B cell (primary cell): ENCODE results near the gene IFNAR2. TPM values are rescaled to one million over a fixed set of nuclear protein-coding genes. Genes with fewer than 3 reads are reported as not detected.

Experiments
- ATAC-seq: fragments of 200-7000 bp; cut with Tn5 transposase; one replicate; pipeline ENCODE4 v1.10.0; 2021; ENCODE audit warnings: low read depth, mild to moderate bottlenecking, moderate number of reproducible peaks, moderate library complexity
- CTCF ChIA-PET: fragments of 350-600 bp; sonication (Branson Sonifier 250); formaldehyde crosslinking; loops from one replicate; lab custom pipeline; 2021; ENCODE audit warnings: antibody characterized with exemption, inconsistent platforms; lab: Charles Lee
- POLR2A ChIA-PET: fragments of 350-600 bp; sonication (Branson Sonifier 250); formaldehyde crosslinking; loops from one replicate; lab custom pipeline; 2021; ENCODE audit warnings: antibody characterized with exemption; lab: Charles Lee
- DNase-seq: peaks from one replicate; pipeline ENCODE4 v3.0.0; 2013
- H2AFZ ChIP-seq: 2 replicates; pipeline ENCODE4 v1.6.1; 2012; ENCODE audit warnings: mild to moderate bottlenecking, low read depth, low read length; ENCODE audit not compliant: insufficient read depth, poor library complexity, severe bottlenecking
- H3K27ac ChIP-seq, 2 donors: 1 replicate in 1 of 2; 2 replicates in 1 of 2; pipeline ENCODE4 v1.5.1; 2012 to 2013; ENCODE audit warnings: low read length in 2 of 2, mild to moderate bottlenecking in 2 of 2, moderate library complexity in 1 of 2
- H3K27me3 ChIP-seq, 4 experiments: fragments of 200-600 bp in 1 of 4; sonication (generic) in 1 of 4; replicated peaks in 1 of 4; 1 replicate in 2 of 4; 2 replicates in 2 of 4; pipeline versions ENCODE4 v1.6.1 to v1.7.0; 2013 to 2016; ENCODE audit warnings: low read length in 3 of 4, mild to moderate bottlenecking in 2 of 4, mixed read lengths in 1 of 4, moderate library complexity in 1 of 4; ENCODE audit not compliant: insufficient read depth in 4 of 4, control insufficient read depth in 3 of 4; ENCODE audit errors: control extremely low read depth in 1 of 4
- H3K36me3 ChIP-seq, 2 experiments: replicated peaks in 1 of 2; 1 replicate in 1 of 2; 2 replicates in 1 of 2; pipeline versions ENCODE4 v1.6.1 to v1.7.1; 2013; ENCODE audit warnings: low read length in 1 of 2; ENCODE audit not compliant: insufficient read depth in 2 of 2, control insufficient read depth in 1 of 2; ENCODE audit errors: control extremely low read depth in 1 of 2, extremely low read depth in 1 of 2
- H3K4me1 ChIP-seq, 2 donors: fragments of 200-600 bp in 1 of 2; sonication (generic) in 1 of 2; 1 replicate in 1 of 2; 2 replicates in 1 of 2; pipeline versions ENCODE4 v1.5.1 to v1.6.1; 2013 to 2017; ENCODE audit warnings: low read length in 2 of 2; ENCODE audit not compliant: control insufficient read depth in 2 of 2, insufficient read depth in 2 of 2
- H3K4me2 ChIP-seq: replicated peaks from 2 replicates; pipeline ENCODE3; 2012; ENCODE audit warnings: mild to moderate bottlenecking, low read depth, low read length; ENCODE audit not compliant: poor library complexity, severe bottlenecking
- H3K4me3 ChIP-seq, 5 experiments: fragments of 200-600 bp in 1 of 5; sonication (generic) in 1 of 5; 1 replicate in 3 of 5; 2 replicates in 2 of 5; pipeline versions ENCODE4 v1.5.1 to v1.7.0; 2011 to 2016; ENCODE audit warnings: low read length in 4 of 5, mild to moderate bottlenecking in 4 of 5, low read depth in 2 of 5, control low read depth in 1 of 5, moderate library complexity in 1 of 5; ENCODE audit not compliant: insufficient read depth in 1 of 5; ENCODE audit errors: control extremely low read depth in 1 of 5, extremely low read depth in 1 of 5
- H3K79me2 ChIP-seq: fragments of 200-600 bp; sonication (generic); one replicate; pipeline ENCODE4 v1.6.0; 2016; ENCODE audit warnings: low read length; ENCODE audit not compliant: control insufficient read depth, insufficient read depth
- H3K9ac ChIP-seq: fragments of 200-600 bp; sonication (generic); 2 replicates; pipeline ENCODE4 v1.6.1; 2017; ENCODE audit warnings: mild to moderate bottlenecking, low read length, moderate library complexity
- H3K9me3 ChIP-seq, 3 donors: one replicate each; pipeline versions ENCODE4 v1.6.1 to v1.7.1; 2013; ENCODE audit warnings: low read length in 2 of 3; ENCODE audit not compliant: control insufficient read depth in 2 of 3, insufficient read depth in 1 of 3; ENCODE audit errors: control extremely low read depth in 1 of 3
- H4K20me1 ChIP-seq: 2 replicates; pipeline ENCODE4 v1.6.0; 2012; ENCODE audit warnings: mild to moderate bottlenecking, low read length; ENCODE audit not compliant: insufficient read depth, control insufficient read depth, poor library complexity, severe bottlenecking
- H3K27ac Mint-ChIP-seq: one replicate; pipeline ENCODE4 v1.8.0; 2021; ENCODE audit warnings: mixed read lengths
- H3K27me3 Mint-ChIP-seq: one replicate; pipeline ENCODE4 v1.8.0; 2021; ENCODE audit warnings: mixed read lengths
- H3K4me1 Mint-ChIP-seq: one replicate; pipeline ENCODE4 v1.8.0; 2021; ENCODE audit warnings: mixed read lengths
- H3K4me3 Mint-ChIP-seq: one replicate; pipeline ENCODE4 v1.8.0; 2021; ENCODE audit warnings: mixed read lengths
- H3K9me3 Mint-ChIP-seq: one replicate; pipeline ENCODE4 v1.8.0; 2022; ENCODE audit warnings: mixed read lengths; ENCODE audit not compliant: insufficient read depth
- CTCF ChIP-seq: fragments of 200-600 bp; IDR thresholded peaks from one replicate; pipeline ENCODE4 v1.8.0; 2022; ENCODE audit warnings: antibody characterized with exemption, mild to moderate bottlenecking
- EZH2 ChIP-seq: IDR thresholded peaks from 2 replicates; pipeline ENCODE4 v1.6.1; 2012; ENCODE audit warnings: borderline replicate concordance, low read depth, mild to moderate bottlenecking, moderate library complexity, low read length; ENCODE audit not compliant: insufficient read depth, poor library complexity, severe bottlenecking
- WGBS: methylation state at CpG from one replicate; pipeline ENCODE4 v1.1.5; 2013; ENCODE audit warnings: missing lambda C conversion rate; ENCODE audit not compliant: insufficient coverage; 5-methylcytosine and 5-hydroxymethylcytosine counted together
- intact Hi-C: fragments of 100-400 bp; cut with micrococcal nuclease; formaldehyde crosslinking; loops from one replicate; pipeline ENCODE4 v1.10.0; 2022
- polyA plus RNA-seq: library from polyadenylated mRNA; depleted of rRNA; stranded (reverse); fragments of >200 nt; gene quantifications from 2 replicates; pipeline ENCODE4 v1.2.3, GENCODE V29; 2012
- total RNA-seq, 2 donors: library from RNA; stranded (reverse); fragments of 120-200 nt in 1 of 2; gene quantifications; 1 replicate in 1 of 2; 2 replicates in 1 of 2; pipeline versions ENCODE4 v1.2.3 to v1.2.4, GENCODE V29; 2013 to 2022

The IFNAR2 gene
- total and polyA plus RNA-seq, 2 donors (not counting 1 experiment from before 2014, with no cell fraction given): 33.0 to 45.0 TPM

DNA sequence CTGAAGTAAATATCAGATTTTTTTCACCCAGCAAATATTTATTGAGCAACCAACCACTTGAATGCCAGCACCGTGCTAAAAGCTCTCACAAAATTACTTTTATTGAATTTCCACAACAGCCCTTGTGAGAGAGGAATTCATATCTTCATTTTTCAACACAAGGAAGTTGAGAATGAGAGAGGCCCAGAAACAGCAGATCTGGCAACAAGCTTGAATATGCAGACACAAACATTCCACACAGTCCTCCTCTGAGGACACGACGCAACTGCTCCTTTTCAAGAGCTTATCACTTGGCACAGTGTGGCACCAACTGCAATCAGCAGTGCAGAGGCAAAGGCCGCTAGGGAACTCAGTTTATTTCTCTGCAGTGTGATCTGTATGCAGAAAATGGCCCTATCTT is 32.2 kb upstream of the IFNAR2 start:
- no CpG with 5 or more reads among the region's 4 CpGs for WGBS
- no peak for ATAC-seq
- CTCF ChIA-PET: interaction anchor here (0.7 to 4.2 kb wide), 70 partner anchors 8 to 546 kb away, joined by 3 to 140 read pairs (median 5); partner anchors contain the start of genes IFNAR1, IFNAR2, IL10RB and TMEM50B

More for the DNA sequence above, 32.2 kb upstream of the IFNAR2 start:
- Histone ChIP-seq H3K9me3 (no peaks in the 10 kb centered on the region), H3K27me3 (no peaks in the 10 kb centered on the region), H3K79me2 (peaks cover 3% of the 10 kb centered on the region), H3K27ac (no peak overlapping the region), H3K4me3 (no peak overlapping the region), H3K4me1 (peaks cover 14 to 18% of the 10 kb centered on the region in 2 donors), H4K20me1 (no peaks in the 10 kb centered on the region), H3K9ac (no peak overlapping the region), H3K4me2 (no peak overlapping the region), H2AFZ (no peak overlapping the region), H3K36me3 (no peaks in the 10 kb centered on the region)
- H3K27ac Mint-ChIP-seq: no peak overlapping the region
- no peak overlapping the region for H3K4me3 Mint-ChIP-seq
- DNase-seq: no peak
- POLR2A ChIA-PET: interaction anchor here (0.6 kb wide), 1 partner anchor 279 kb away, joined by 9 read pairs; no protein-coding TSS in a partner anchor
- no peaks in the 10 kb centered on the region for H3K9me3 Mint-ChIP-seq
- H3K4me1 Mint-ChIP-seq: peaks cover 17% of the 10 kb centered on the region
- peaks cover 20% of the 10 kb centered on the region for H3K27me3 Mint-ChIP-seq
- intact Hi-C loops: loop anchor here (1.0 to 10.0 kb wide), 5 partner anchors 203 to 407 kb away; no protein-coding TSS in a partner anchor
- TF ChIP-seq CTCF: no peak
- TF ChIP-seq EZH2: no peak
